Motor neuron (in vitro differentiated cells): ENCODE data around the gene RGL2. TPM values are rescaled to one million over a fixed set of nuclear protein-coding genes. Genes with fewer than 3 reads are reported as not detected.
"Not testable (repeated sequence)": the region's sequence is repeated elsewhere in the genome, so short reads cannot be mapped to it uniquely, and the experiment has no call there.

Source experiments
- ATAC-seq, 8 experiments: fragments of 200-7000 bp; cut with Tn5 transposase; replicated peaks in 6 of 8; 2 replicates each; pipeline ENCODE4 v1.8.0; 2021; ENCODE audit warnings: mild to moderate bottlenecking in 8 of 8, moderate library complexity in 8 of 8
- H3K27ac ChIP-seq, 2 donors: fragments of 250-450 bp; sonication (Bioruptor Pico); 2 replicates each; pipeline ENCODE4 v1.9.0; 2021; ENCODE audit warnings: antibody characterized with exemption in 2 of 2, mild to moderate bottlenecking in 2 of 2, moderate library complexity in 1 of 2
- H3K4me1 ChIP-seq, 2 donors: fragments of 250-450 bp; sonication (Bioruptor Pico); replicated peaks in 1 of 2; 2 replicates each; pipeline ENCODE4 v1.6.1; 2021; ENCODE audit warnings: antibody characterized with exemption in 2 of 2, mild to moderate bottlenecking in 2 of 2, moderate library complexity in 1 of 2
- H3K4me3 ChIP-seq, 5 donors: fragments of 250-450 bp; sonication (Bioruptor Pico); 2 replicates each; pipeline ENCODE4 v1.9.0; 2021; ENCODE audit warnings: antibody characterized with exemption in 5 of 5, mild to moderate bottlenecking in 5 of 5, moderate library complexity in 4 of 5
- WGBS, 10 experiments: fragments of 450-650 bp; shearing (Covaris generic); methylation state at CpG; one replicate each; pipeline ENCODE4 v1.0.0; 2022; 5-methylcytosine and 5-hydroxymethylcytosine counted together
- in situ Hi-C, 9 experiments: fragments of 400-800 bp; cut with MboI; loops; one replicate each; pipeline ENCODE4 v1.15.0; 2021; ENCODE audit warnings: low sequenced_read_pairs in 9 of 9, low pct_unique_long_range_greater_than_20kb in 2 of 9; ENCODE audit not compliant: unreplicated experiment in 9 of 9
- total RNA-seq, 8 experiments: library from RNA; unstranded; fragments of 300-600 nt; gene quantifications; 2 replicates each; pipeline versions ENCODE4 v1.2.3 to v1.2.4, GENCODE V29; 2022

Gene RGL2
- total RNA-seq, 8 experiments from 2014 or later = 11.4 to 80.6 (median 27.8) TPM

DNA sequence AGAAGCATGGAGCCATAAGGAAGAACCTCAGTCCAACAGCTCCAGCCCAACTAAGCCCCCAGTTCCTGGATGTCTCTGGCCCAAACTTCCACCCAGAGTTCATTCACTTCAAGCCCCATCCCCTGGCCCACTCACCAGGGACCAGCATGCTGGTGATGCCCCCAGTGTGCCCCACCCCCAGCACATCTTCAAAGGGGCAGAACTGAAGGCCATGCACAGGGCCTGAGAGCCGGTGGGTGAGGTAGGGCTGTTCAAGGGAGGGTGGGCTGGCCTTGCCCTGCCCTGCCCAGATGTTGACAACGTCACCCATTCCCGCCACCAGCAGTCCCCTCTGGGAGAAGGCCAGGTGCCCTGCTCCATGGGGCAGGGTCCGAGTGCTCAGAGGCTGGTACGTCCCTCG, 18.2 kb downstream of the RGL2 start:
- no peak for ATAC-seq
- Histone ChIP-seq H3K4me3 (no peak overlapping the region), H3K27ac (no peak overlapping the region), H3K4me1 (peaks cover 14 to 20% of the 10 kb centered on the region in 2 donors)
- 60 to 80% methylated on average over 1 of the region's 6 CpGs; no CpG with 5 or more reads in 8 of the 10 experiments for WGBS, 10 experiments
- in situ Hi-C loops = no loop called here

DNA sequence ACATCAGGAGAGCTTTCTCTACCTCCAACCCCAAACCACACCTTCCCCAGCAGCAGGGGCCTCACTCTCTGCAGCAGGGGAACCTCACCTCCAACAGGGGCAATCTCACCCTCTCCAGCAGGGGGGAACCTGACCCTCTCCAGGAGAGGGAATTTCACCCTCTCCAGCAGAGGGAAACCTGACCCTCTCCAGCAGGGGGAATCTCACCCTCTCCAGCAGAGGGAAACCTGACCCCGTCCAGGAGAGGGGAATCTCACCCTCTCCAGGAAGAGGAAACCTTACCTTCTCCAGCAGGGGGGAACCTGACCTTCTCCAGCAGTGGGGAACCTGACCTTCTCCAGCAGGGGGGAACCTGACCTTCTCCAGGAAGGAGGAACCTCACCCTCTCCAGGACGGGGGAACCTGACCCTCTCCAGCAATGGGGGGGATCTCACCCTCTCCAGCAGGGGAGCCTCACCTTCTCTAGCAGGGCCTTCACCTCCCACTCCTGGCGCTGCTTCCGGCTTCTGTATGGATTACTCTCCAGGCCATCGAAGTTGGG, 18.7 kb downstream of the RGL2 start:
- ATAC-seq = peak in 3 of 8 experiments; percentile 3 to 52 (median 5)
- Histone ChIP-seq H3K27ac (no peak overlapping the region), H3K4me3 (no peak overlapping the region), H3K4me1 (peaks cover 19 to 23% of the 10 kb centered on the region in 2 donors)
- in situ Hi-C loops = no loop called here
- WGBS, 10 experiments = 43 to 100% (median 81%) methylated on average over 1 to 2 of the region's 5 CpGs; no CpG with 5 or more reads in 6 of the 10 experiments

DNA sequence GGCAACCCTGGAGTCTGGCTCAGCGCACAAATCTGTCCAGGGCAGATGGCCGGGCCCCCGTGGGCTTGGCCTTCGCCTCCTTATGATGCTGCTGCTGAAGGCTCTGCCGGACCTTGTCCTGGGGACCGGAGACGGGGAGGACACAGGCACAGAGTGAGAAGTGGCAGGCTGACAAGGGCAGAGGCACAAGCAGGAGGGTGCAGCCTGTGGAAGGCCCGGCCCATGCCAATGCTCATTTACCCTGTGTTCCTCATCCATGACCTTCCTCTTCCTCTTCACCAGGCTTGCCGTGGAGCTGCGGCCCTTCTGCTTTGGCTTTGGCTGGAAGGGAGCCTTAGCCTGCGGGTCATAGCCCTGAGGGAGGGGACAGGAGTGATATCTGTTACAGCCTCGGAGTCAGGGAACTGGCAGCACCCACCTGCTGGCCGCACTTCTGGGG, 19.5 kb downstream of the RGL2 start:
- no peak overlapping the region for H3K27ac ChIP-seq
- ATAC-seq = no peak
- 80 to 100% (median 87%) methylated on average over 1 to 8 of the region's 13 CpGs; no CpG with 5 or more reads in 3 of the 10 experiments for WGBS, 10 experiments
- in situ Hi-C loops = no loop called here
- H3K4me1 ChIP-seq = peaks cover 25 to 30% of the 10 kb centered on the region in 2 donors
- no peak overlapping the region for H3K4me3 ChIP-seq

DNA sequence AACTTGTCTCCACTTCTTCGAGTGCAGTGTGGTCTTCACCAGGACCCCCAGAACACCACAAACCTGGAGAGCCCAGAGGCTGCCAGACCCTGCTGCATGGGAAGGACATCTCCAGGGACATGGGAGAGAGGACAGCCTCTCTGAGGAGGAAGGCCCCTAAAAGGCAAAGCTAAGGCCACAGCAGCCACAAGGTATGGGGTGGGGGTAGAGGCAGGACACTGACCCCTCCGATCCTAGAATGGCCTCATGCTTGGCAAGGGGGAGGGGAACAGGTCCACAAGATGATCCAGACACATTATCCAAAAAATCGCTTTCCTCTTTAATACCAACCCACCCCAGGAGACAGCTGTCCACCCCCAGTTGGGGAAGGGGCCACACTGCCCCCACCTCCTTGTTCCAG, 19.9 kb downstream of the RGL2 start:
- H3K4me3 ChIP-seq = no peak overlapping the region
- no peak overlapping the region for H3K27ac ChIP-seq
- 83 to 100% methylated on average over 1 of the region's 3 CpGs; no CpG with 5 or more reads in 8 of the 10 experiments for WGBS, 10 experiments
- H3K4me1 ChIP-seq = peaks cover 30 to 35% of the 10 kb centered on the region in 2 donors
- ATAC-seq = no peak
- in situ Hi-C loops = no loop called here

DNA sequence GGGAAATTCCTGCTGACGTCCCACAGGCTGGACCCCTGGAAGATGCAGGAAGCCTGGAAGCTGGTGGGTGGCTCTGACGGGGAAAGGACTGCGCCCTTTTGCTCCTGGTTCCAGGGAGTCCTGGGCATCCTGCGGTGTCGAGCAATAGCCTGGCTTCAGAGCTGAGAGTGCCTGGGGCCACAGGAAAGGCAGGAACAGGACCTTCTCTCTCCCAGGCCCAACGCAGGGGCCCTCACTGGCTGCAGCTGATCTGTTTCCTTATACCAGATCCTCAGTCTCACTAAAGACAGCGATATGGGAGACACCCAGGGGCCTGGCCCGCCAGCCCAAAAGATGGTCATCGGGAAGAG, 20.4 kb downstream of the RGL2 start:
- in situ Hi-C loops = no loop called here
- H3K4me3 ChIP-seq = peak overlapping the region in 1 of 5 donors; percentile 41
- no peak for ATAC-seq
- WGBS, 10 experiments = 20 to 97% (median 83%) methylated on average over 1 to 5 of the region's 9 CpGs; no CpG with 5 or more reads in 4 of the 10 experiments
- H3K27ac ChIP-seq = peak overlapping the region in 1 of 2 donors; percentile 79
- H3K4me1 ChIP-seq = peaks cover 32 to 39% of the 10 kb centered on the region in 2 donors

DNA sequence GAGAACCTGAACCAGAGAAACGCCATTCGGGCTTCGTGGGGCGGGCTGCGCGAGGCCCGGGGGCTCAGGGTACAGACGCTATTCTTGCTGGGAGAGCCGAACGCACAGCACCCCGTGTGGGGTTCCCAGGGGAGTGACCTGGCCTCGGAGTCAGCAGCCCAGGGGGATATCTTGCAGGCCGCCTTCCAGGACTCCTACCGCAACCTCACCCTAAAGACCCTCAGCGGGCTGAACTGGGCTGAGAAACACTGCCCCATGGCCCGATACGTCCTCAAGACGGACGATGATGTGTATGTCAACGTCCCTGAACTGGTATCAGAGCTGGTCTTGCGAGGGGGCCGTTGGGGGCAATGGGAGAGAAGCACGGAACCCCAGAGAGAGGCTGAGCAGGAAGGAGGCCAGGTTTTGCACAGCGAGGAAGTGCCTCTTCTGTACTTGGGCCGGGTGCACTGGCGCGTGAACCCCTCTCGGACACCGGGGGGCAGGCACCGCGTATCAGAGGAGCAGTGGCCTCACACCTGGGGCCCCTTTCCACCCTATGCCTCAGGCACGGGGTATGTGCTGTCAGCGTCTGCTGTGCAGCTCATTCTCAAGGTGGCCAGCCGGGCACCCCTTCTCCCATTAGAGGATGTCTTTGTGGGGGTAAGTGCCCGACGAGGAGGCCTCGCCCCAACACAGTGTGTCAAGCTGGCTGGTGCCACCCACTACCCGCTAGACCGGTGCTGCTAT, 20.9 kb downstream of the RGL2 start:
- H3K27ac ChIP-seq = peak overlapping the region; percentile 76 to 79
- in situ Hi-C loops = no loop called here
- ATAC-seq = peak in 5 of 8 experiments; percentile 1 to 12 (median 7)
- H3K4me3 ChIP-seq = peak overlapping the region; percentile 36 to 48 (median 38)
- H3K4me1 ChIP-seq = peaks cover 38 to 45% of the 10 kb centered on the region in 2 donors
- WGBS, 10 experiments = 40 to 74% (median 48%) methylated on average over 1 to 10 of the region's 39 CpGs; no CpG with 5 or more reads in 4 of the 10 experiments

DNA sequence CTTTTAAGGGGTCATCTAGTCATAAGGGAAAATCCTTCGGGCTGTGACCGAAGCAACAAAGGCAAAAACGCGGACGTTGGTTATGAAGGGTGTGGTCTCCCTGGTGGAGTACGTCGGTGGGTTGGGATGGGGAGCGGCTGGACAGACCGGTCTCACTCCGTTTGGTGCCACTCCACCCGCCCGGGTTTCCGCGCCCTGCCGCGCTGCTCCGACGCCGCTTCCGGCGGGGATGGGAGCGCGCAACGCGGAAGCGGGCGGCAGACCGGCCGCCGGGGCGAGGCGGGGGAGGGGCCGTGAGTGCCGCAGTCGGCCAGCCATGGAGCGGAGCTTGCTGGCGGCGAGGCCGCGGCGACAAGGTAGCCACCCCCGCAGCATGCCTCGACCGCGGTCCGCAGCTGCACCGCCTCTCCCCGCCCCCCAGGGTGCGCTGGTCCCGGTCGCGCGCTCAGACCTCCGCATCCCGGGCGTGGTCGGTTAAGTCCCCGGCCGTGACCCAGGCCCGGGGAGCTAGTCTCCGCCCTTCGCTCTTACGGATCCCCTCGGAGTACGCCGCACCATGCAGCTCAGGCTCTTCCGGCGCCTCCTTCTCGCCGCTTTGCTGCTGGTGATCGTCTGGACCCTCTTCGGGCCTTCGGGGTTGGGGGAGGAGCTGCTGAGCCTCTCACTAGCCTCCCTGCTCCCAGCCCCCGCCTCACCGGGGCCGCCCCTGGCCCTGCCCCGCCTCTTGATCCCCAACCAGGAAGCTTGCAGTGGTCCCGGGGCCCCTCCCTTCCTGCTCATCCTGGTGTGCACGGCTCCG, 21.7 kb downstream of the RGL2 start, which contains the start of gene B3GALT4:
TSS of gene B3GALT4 (plus strand) at position 260 of the 799 bp plus-strand sequence. CDS start at position 557, 297 bp downstream.
- in situ Hi-C loops = no loop called here
- WGBS, 10 experiments = 0 to 6% (median 0%) methylated on average over 3 to 12 of the region's 80 CpGs; no CpG with 5 or more reads in 4 of the 10 experiments
- peak; percentile 66 to 85 (median 82) for ATAC-seq
- Histone ChIP-seq H3K4me3 (peak within 1 kb of the TSS; percentile 36 to 48 (median 38)), H3K27ac (peak within 1 kb of the TSS; percentile 76 to 79), H3K4me1 (peaks cover 39 to 47% of the 10 kb centered on the region in 2 donors)

DNA sequence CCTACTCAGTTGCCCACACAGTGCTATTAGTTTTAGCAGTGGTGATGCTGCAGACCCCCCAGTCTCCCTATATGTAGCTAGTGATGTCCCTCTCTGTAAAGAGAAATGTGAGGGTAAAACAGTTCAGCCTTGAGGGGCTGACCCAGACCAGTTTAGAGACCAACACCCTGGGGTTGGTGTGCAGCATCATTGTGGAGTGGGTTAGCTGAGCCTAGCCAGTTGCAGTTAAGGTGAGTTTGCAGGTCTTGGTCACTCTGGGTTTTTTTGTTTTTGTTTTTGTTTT, 22.2 kb downstream of the RGL2 start:
- peaks cover 39 to 47% of the 10 kb centered on the region in 2 donors for H3K4me1 ChIP-seq
- in situ Hi-C loops = no loop called here
- H3K27ac ChIP-seq = peak overlapping the region; percentile 76 to 79
- H3K4me3 ChIP-seq = peak overlapping the region; percentile 36 to 48 (median 38)
- no peak for ATAC-seq

DNA sequence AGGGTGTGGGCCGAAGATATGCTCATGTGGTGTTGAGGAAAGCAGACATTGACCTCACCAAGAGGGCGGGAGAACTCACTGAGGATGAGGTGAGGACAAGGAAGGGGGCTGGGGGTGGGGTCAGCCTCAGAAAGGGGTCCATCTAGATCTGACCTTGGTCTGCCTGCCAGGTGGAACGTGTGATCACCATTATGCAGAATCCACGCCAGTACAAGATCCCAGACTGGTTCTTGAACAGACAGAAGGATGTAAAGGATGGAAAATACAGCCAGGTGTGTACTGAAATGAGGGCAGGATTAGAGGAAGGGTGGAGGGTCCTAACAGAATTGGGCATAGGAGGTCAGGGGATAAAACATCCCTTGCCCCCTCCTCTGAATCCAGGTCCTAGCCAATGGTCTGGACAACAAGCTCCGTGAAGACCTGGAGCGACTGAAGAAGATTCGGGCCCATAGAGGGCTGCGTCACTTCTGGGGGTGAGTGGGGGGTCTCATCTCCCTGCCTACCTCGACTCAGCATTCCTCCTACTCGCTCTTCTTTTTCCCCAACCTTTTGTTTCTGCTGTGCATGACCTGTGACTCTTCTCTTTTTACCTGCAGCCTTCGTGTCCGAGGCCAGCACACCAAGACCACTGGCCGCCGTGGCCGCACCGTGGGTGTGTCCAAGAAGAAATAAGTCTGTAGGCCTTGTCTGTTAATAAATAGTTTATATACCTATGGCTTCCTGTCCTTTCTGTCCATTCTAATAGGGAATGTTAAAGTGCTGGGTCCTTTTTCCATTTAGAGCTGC, 22.8 kb downstream of the RGL2 start:
- peaks cover 40 to 48% of the 10 kb centered on the region in 2 donors for H3K4me1 ChIP-seq
- in situ Hi-C loops, ATAC-seq: not testable (repeated sequence)
- WGBS, 10 experiments = 37 to 83% (median 63%) methylated on average over 1 to 7 of the region's 16 CpGs; no CpG with 5 or more reads in 2 of the 10 experiments
- H3K27ac ChIP-seq = peak overlapping the region; percentile 76 to 79
- H3K4me3 ChIP-seq = peak overlapping the region; percentile 36 to 48 (median 38)

DNA sequence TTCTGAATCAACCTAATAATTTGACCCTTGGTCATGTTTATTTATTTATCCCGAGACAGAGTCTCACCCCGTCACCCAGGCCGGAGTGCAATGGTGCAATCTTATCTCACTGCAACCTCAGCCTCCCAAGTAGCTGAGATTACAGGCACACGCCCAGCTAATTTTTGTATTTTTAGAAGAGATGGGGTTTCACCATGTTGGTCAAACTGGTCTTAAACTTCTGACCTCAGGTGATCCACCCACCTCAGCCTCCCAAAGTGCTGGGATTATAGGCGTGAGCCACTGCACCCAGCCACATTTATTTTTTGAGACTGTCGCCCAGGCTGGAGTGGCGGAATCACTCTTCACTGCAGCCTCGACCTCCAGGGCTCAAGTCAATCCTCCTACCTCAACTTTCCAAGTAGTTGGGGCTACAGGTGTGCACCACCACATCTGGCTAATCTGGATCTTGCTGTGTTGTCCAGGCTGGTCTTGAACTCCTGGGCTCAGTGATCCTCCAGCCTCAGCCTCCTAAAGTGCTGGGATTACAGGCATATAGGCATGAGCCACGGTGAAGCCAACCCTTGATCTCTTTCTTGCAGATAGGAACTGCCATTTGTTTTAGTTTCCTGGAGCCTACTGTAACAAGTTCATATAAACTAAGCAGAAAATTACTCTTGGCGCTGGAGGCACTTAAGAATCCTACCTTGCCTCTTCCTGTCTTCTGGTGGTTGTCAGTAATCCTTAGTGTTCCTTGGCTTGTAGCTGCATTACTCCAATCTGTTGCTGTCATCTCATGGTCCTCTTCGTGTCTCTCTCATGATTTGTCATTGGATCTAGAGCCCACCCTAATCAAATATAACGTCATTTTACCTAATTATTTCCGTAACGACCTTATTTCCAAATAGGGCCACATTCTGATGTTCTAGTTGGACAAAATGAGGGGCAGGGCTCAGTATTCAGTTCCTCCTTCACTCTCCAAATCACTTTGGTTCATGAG, 24.5 kb downstream of the RGL2 start:
- in situ Hi-C loops = no loop called here

DNA sequence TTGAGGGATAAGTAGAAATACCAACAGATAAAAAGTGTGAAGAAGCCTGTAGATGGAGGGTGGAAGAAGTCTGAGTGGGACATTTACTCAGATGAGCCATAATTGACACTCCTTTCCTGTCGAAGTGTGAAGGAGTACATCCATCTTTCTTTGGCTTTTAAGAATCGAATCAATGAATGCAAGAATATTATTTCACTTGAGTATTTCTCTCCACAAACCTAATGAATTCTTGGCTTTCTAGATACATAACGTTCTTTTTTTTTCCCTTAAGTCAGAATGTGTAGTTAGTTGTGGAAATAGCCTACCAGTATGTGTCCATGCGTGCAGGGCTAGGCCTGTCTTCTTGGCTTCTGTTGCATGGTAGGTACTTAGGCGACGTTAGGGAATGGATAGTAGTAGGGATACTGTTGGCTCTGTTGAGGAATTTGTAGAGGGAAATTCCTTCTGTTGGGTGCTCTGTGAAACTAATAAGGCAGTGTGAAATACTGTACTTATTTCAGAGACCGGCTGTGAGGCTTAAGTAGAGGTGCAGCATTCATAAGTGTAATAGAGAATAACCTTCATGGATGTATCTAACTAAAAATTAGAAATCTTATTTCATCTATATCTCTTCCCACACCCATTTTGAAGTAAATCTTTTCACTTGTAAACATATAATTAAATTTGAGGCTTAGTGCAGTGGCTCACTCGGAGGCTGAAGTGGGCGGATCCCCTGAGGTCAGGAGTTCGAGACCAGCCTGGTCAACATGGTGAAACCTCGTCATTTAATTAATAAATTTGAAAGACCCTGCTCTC, 25.4 kb downstream of the RGL2 start:
- no peak for ATAC-seq
- WGBS, 10 experiments = 2 to 57% (median 38%) methylated on average over 2 to 11 of the region's 11 CpGs
- in situ Hi-C loops = no loop called here
- peak overlapping the region in 1 of 2 donors; percentile 98 for H3K27ac ChIP-seq
- peak overlapping the region; percentile 73 to 86 (median 81) for H3K4me3 ChIP-seq
- peaks cover 42 to 54% of the 10 kb centered on the region in 2 donors for H3K4me1 ChIP-seq

More for the DNA sequence above, 24.5 kb downstream of the RGL2 start:
- Histone ChIP-seq H3K4me1 (peaks cover 42 to 54% of the 10 kb centered on the region in 2 donors), H3K27ac (no peak overlapping the region), H3K4me3 (peak overlapping the region in 1 of 5 donors; percentile 79)
- 10 to 100% (median 62%) methylated on average over 1 to 13 of the region's 14 CpGs for WGBS, 10 experiments
- ATAC-seq = no peak
